Measurements from ENCODE around the gene OXSR1. TPM values are rescaled to one million over a fixed set of nuclear protein-coding genes. Genes with fewer than 3 reads are reported as not detected.

OXSR1 gene
- total RNA-seq, 2 donors from 2014 or later, result 16.1 to 23.7 TPM

- intact Hi-C loops (cut with DNase I), result no loop called here
- peaks cover 57% of the 10 kb centered on the region for H3K4me1 ChIP-seq
- H3K27me3 ChIP-seq, result no peaks in the 10 kb centered on the region
- 11 to 12% methylated on average over 20 to 22 of the region's 22 CpGs for WGBS, 2 donors
- no peaks in the 10 kb centered on the region for H3K9me3 ChIP-seq
- peak in 1 of 4 donors; percentile 22 for DNase-seq
- H3K36me3 ChIP-seq (replicated peaks in 1 of 2; ENCODE audit: insufficient read depth in 1 of 2, low read depth in 2 of 2), result no peaks in the 10 kb centered on the region
- peak overlapping the region; percentile 87 to 97 (median 92) for H3K27ac ChIP-seq
- H3K4me3 ChIP-seq, result peak overlapping the region; percentile 3 to 16
- no peak for TF ChIP-seq POLR2A (IDR thresholded peaks at IDR 0.05)
- TF ChIP-seq CTCF (IDR thresholded peaks at IDR 0.05), result peak in 1 of 7 experiments; percentile 2
- ATAC-seq, result peak; percentile 38
Measured at GRCh38 chr3:38137615-38138348, 27.6 kb upstream of the OXSR1 start.

GRCh38 chr3:38138349-38139190 is 26.8 kb upstream of the OXSR1 start, which contains the start of gene MYD88:
TSS of gene MYD88 (plus strand) at chr3:38138661. CDS start at chr3:38138701, 40 bp downstream.
- 2 to 14% methylated on average over 17 to 65 of the region's 65 CpGs for WGBS, 2 donors
- Histone ChIP-seq H3K9me3 (no peaks in the 10 kb centered on the region), H3K27me3 (no peaks in the 10 kb centered on the region), H3K36me3 (replicated peaks in 1 of 2; ENCODE audit: insufficient read depth in 1 of 2, low read depth in 2 of 2) (no peaks in the 10 kb centered on the region), H3K4me1 (peaks cover 49% of the 10 kb centered on the region), H3K4me3 (peak within 1 kb of the TSS; percentile 46 to 75), H3K27ac (peak within 1 kb of the TSS; percentile 87 to 97 (median 92))
- ATAC-seq, result peak; percentile 19
- TF ChIP-seq CTCF (IDR thresholded peaks at IDR 0.05), result peak in 1 of 7 experiments; percentile 7
- TF ChIP-seq POLR2A (IDR thresholded peaks at IDR 0.05), result peak; percentile 50 to 80 (median 77)
- DNase-seq, result peak; percentile 75 to 82 (median 78)
- intact Hi-C loops (cut with DNase I), result no loop called here

- intact Hi-C loops (cut with DNase I), result no loop called here
- Histone ChIP-seq H3K9me3 (no peaks in the 10 kb centered on the region), H3K27ac (peak overlapping the region in 3 of 4 donors; percentile 87 to 97 (median 92)), H3K4me1 (peaks cover 43% of the 10 kb centered on the region), H3K4me3 (peak overlapping the region; percentile 46 to 75), H3K27me3 (no peaks in the 10 kb centered on the region), H3K36me3 (replicated peaks in 1 of 2; ENCODE audit: insufficient read depth in 1 of 2, low read depth in 2 of 2) (no peaks in the 10 kb centered on the region)
- 5 to 9% methylated on average over 8 of the region's 8 CpGs for WGBS, 2 donors
- TF ChIP-seq POLR2A (IDR thresholded peaks at IDR 0.05) (no peak), CTCF (IDR thresholded peaks at IDR 0.05) (no peak)
- ATAC-seq, result no peak
- peak in 1 of 4 donors; percentile 9 for DNase-seq
Measured at GRCh38 chr3:38139191-38139590, 26.1 kb upstream of the OXSR1 start.

GRCh38 chr3:38139652-38140051 is 25.7 kb upstream of the OXSR1 start:
- Histone ChIP-seq H3K27ac (peak overlapping the region in 1 of 4 donors; percentile 87), H3K4me3 (no peak overlapping the region), H3K4me1 (peaks cover 38% of the 10 kb centered on the region), H3K9me3 (no peaks in the 10 kb centered on the region), H3K36me3 (replicated peaks in 1 of 2; ENCODE audit: insufficient read depth in 1 of 2, low read depth in 2 of 2) (no peaks in the 10 kb centered on the region), H3K27me3 (no peaks in the 10 kb centered on the region)
- WGBS, 2 donors, result 86 to 100% methylated on average over 5 to 7 of the region's 7 CpGs
- DNase-seq, result no peak
- no peak for TF ChIP-seq CTCF (IDR thresholded peaks at IDR 0.05)
- TF ChIP-seq POLR2A (IDR thresholded peaks at IDR 0.05), result no peak
- no peak for ATAC-seq
- intact Hi-C loops (cut with DNase I), result no loop called here

Data from body of pancreas (tissue), 4 donors.